Aorta (tissue), 5 donors: ENCODE measurements around the gene DCC. TPM values are rescaled to one million over a fixed set of nuclear protein-coding genes. Genes with fewer than 3 reads are reported as not detected.

Experiments
- ATAC-seq: fragments of 200-7000 bp; cut with Tn5 transposase; one replicate; pipeline ENCODE4 v1.9.1; 2022; ENCODE audit warnings: moderate library complexity; ENCODE audit not compliant: low FRiP score
- DNase-seq, 2 donors: peaks; one replicate each; pipeline ENCODE4 v3.0.0-alpha.2; 2020
- H3K27ac ChIP-seq, 2 donors: one replicate each; pipeline ENCODE4 v1.5.1; 2013; ENCODE audit warnings: low read length in 2 of 2, mild to moderate bottlenecking in 2 of 2, moderate library complexity in 2 of 2, control low read depth in 1 of 2, inconsistent platforms in 1 of 2, low read depth in 1 of 2
- H3K27me3 ChIP-seq, 2 donors: one replicate each; pipeline ENCODE4 v1.6.1; 2013; ENCODE audit warnings: control low read depth in 1 of 2, low read length in 1 of 2, mild to moderate bottlenecking in 1 of 2, moderate library complexity in 1 of 2; ENCODE audit not compliant: insufficient read depth in 2 of 2, control insufficient read depth in 1 of 2
- H3K36me3 ChIP-seq, 2 donors: one replicate each; pipeline ENCODE4 v1.6.1; 2013; ENCODE audit warnings: control low read depth in 1 of 2, low read length in 1 of 2, mild to moderate bottlenecking in 1 of 2; ENCODE audit not compliant: insufficient read depth in 2 of 2, control insufficient read depth in 1 of 2
- H3K4me1 ChIP-seq, 2 donors: one replicate each; pipeline ENCODE4 v1.6.1; 2013; ENCODE audit warnings: low read length in 2 of 2, control low read depth in 1 of 2, mild to moderate bottlenecking in 1 of 2, moderate library complexity in 1 of 2; ENCODE audit not compliant: insufficient read depth in 2 of 2, control insufficient read depth in 1 of 2
- H3K4me3 ChIP-seq, 2 donors: one replicate each; pipeline ENCODE4 v1.5.1; 2013; ENCODE audit warnings: low read length in 2 of 2, control low read depth in 1 of 2, mild to moderate bottlenecking in 1 of 2
- H3K9me3 ChIP-seq: one replicate; pipeline ENCODE4 v1.6.1; 2013; ENCODE audit warnings: mild to moderate bottlenecking, low read length; ENCODE audit not compliant: control insufficient read depth
- WGBS, 2 donors: extraction: QIAGEN DNeasy Blood & Tissue Kit; methylation state at CpG; one replicate each; pipeline ENCODE4 v1.1.7; 2013; 5-methylcytosine and 5-hydroxymethylcytosine counted together
- intact Hi-C, 2 donors: fragments of 100-400 bp; cut with DNase I; formaldehyde crosslinking; loops; one replicate each; pipeline versions ENCODE4 v1.14.2 to v1.15.0; 2022
- polyA plus RNA-seq, 2 donors: library from polyadenylated mRNA; stranded (reverse); fragments of 200-250 nt; gene quantifications; one replicate each; pipeline ENCODE4 v1.2.3, GENCODE V29; 2013
- total RNA-seq, 2 donors: library from RNA; stranded (reverse); fragmentation: NEBNext Ultra II Directional; extraction: Animal tissue kit (Norgen Biotek cat#: 25700); gene quantifications; one replicate each; pipeline ENCODE4 v1.2.1, GENCODE V29; 2021
- donor health status: healthy with polysubstance abuse.
- donor health status: Bipolar disorder and iron deficiency.
- donor health status: DM: no; HTN: no; CAD: no.
- donor health status: DM: no; HTN: no; CAD: no.
- donor health status: DM: yes; HTN: yes; CAD: no.

DCC gene
- total and polyA plus RNA-seq, 4 donors: 0.78 TPM; not detected in 3

DNA sequence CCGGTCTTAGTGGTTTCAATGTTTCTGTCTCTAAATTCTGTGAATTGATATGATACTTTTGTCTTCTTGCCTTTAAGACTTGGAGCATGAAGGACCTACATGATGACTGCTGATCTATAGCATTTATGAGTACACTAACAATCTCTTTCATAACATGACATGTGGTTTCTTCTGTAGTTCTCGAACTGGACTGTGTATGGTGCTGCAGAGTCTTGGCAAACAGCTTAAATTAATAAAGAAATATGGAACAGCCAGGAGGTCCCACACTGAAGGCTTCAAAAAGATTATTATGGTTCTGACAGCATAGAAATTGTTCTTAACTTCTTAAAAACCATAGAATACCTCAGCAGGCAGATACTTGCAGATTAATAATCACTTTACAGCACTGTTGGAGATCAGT lies 145.0 kb downstream of the DCC start:
- WGBS, 2 donors: 62 to 67% methylated on average over 2 of the region's 2 CpGs
- no peaks in the 10 kb centered on the region for H3K9me3 ChIP-seq
- ATAC-seq (no peak), DNase-seq (no peak)
- H3K4me1 ChIP-seq: no peaks in the 10 kb centered on the region
- H3K36me3 ChIP-seq: no peaks in the 10 kb centered on the region
- H3K27ac ChIP-seq: no peak overlapping the region
- no peaks in the 10 kb centered on the region for H3K27me3 ChIP-seq
- intact Hi-C loops: no loop called here
- no peak overlapping the region for H3K4me3 ChIP-seq

DNA sequence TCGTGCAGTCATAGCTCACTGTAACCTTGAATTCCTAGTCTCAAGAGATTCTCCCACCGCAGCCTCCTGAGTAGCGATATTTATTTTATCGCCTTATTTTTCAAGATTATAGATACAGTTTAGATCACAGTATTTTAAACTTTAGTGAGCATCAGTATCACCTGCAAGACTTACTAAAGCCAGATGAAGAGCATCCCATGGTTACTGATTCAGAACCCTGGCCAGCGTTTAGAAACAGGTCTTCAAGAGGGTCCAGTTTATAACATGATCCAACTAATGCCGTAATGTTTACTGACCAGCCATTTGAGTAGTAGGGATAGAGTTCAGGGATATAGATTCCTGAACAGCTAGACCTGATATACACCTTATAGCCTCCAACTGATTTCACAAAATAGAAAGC lies 146.1 kb downstream of the DCC start:
- H3K27ac ChIP-seq: no peak overlapping the region
- ATAC-seq (no peak), DNase-seq (no peak)
- intact Hi-C loops: no loop called here
- no peaks in the 10 kb centered on the region for H3K27me3 ChIP-seq
- no peaks in the 10 kb centered on the region for H3K36me3 ChIP-seq
- H3K9me3 ChIP-seq: no peaks in the 10 kb centered on the region
- WGBS, 2 donors: 83 to 87% methylated on average over 6 of the region's 6 CpGs
- H3K4me3 ChIP-seq: no peak overlapping the region
- no peaks in the 10 kb centered on the region for H3K4me1 ChIP-seq

DNA sequence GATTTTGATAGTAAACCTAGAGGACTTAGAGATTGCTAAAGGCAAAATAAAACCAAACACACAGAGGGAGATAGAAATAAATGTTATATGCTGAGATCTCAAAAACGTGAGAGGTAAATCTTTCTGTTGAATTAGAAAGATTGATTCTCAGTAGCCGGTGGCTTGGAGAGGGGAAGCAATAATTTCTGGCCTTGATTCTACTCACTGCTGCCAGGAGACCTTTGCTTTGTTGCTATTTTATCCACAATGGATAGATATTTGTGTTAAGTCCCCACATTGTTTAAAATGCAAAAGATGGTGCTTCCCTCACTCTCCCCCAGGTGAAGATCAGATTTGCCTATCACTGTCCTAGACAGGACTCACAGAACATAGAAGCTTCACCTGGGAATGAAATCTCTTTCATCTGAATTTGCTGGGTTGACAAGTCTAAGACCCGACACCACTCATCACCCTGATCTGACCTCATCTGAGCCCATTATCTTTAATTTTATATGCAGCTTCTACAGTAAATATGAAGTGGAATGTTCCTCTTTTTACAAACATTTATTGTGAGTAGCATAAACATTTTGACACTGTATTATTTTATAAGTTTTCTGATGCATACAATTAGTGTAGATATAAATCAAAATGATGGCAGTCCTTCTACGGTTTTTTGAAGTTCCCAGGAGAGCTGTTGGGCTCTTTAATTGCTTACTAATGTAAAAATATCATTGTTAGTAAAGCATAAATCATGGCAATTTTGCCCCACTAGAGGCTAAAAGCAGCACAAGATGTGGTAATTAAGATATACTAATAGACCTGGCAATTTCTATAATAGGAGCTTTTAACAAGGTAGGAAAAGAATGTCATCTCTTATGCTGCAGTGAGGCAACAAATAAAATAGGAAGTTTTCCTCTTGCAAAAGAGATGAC lies 149.7 kb downstream of the DCC start:
- Histone ChIP-seq H3K27me3 (peaks cover 0 to 1% of the 10 kb centered on the region in 2 donors), H3K27ac (no peak overlapping the region), H3K4me1 (no peaks in the 10 kb centered on the region), H3K36me3 (no peaks in the 10 kb centered on the region), H3K4me3 (no peak overlapping the region), H3K9me3 (no peaks in the 10 kb centered on the region)
- DNase-seq (no peak), ATAC-seq (no peak)
- WGBS, 2 donors: 29 to 41% methylated on average over 4 of the region's 4 CpGs
- intact Hi-C loops: no loop called here

DNA sequence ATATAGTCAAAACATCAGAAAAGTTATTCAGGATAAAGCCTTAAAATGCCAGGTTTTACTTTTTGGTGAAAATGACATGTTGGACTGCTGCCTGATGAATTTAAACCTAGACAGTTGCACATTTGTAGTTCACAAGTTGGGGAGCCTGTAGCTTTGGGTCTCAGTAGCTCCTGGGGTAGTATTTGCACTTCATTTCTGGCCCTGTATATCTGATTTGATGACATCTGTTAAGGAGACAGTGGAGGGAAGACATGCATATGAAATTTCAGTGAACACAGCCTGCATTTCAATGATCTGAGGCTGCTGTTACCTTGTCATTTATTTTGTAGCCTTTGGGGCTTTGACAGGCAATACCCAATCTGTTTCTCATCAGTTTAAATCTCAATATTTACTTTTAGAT lies 156.4 kb downstream of the DCC start:
- no peak for DNase-seq
- Histone ChIP-seq H3K4me3 (no peak overlapping the region), H3K27ac (no peak overlapping the region), H3K27me3 (peaks cover 0 to 1% of the 10 kb centered on the region in 2 donors), H3K4me1 (no peaks in the 10 kb centered on the region), H3K9me3 (peaks cover 1% of the 10 kb centered on the region), H3K36me3 (no peaks in the 10 kb centered on the region)
- intact Hi-C loops: no loop called here
- no peak for ATAC-seq

DNA sequence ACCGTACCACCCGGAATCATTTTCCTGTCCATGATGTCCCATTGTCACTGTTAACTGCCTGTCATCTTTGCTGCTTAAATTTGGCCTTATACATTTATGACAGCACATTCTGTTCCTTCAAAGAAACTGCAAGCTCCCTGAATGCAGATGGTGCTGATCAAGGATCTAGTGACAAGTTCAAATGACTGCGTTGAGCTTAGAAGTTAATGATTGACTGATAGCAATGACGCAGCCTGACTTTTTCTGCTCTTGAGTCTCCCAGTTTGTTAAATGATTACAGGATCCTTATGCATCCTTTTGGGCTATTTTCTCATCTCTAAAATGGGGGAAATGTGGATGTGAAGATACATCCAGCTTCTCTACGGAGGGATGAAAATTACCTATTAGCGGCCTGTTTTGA lies 159.0 kb downstream of the DCC start:
- H3K36me3 ChIP-seq: no peaks in the 10 kb centered on the region
- ATAC-seq: no peak
- 63 to 65% methylated on average over 6 of the region's 6 CpGs for WGBS, 2 donors
- intact Hi-C loops: no loop called here
- H3K4me3 ChIP-seq: no peak overlapping the region
- no peak for DNase-seq
- peaks cover 1% of the 10 kb centered on the region for H3K9me3 ChIP-seq
- no peak overlapping the region for H3K27ac ChIP-seq
- no peaks in the 10 kb centered on the region for H3K4me1 ChIP-seq
- peaks cover 0 to 1% of the 10 kb centered on the region in 2 donors for H3K27me3 ChIP-seq

DNA sequence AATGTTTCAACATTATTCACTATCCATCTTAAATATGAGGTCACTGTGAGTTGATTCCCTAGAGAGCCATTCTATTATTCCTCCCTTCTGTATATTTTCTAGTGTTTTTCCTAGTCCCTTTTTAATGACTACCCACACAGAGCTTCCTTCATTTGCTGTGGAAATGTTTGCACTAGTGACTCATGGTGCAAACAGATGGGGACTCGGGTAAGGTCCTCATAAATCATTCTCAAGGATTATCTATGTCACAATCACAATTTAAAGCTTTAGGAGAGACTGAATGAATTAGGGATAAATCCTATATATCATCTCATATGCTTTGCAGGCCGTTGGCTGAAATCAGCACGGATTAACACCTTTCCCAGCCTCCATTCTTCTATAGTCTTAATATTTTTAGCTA lies 159.6 kb downstream of the DCC start:
- Histone ChIP-seq H3K4me1 (no peaks in the 10 kb centered on the region), H3K36me3 (no peaks in the 10 kb centered on the region), H3K9me3 (peaks cover 1% of the 10 kb centered on the region), H3K4me3 (no peak overlapping the region), H3K27me3 (peaks cover 0 to 1% of the 10 kb centered on the region in 2 donors), H3K27ac (no peak overlapping the region)
- intact Hi-C loops: no loop called here
- WGBS, 2 donors: 4 to 25% methylated on average over 3 of the region's 3 CpGs
- no peak for ATAC-seq
- no peak for DNase-seq

DNA sequence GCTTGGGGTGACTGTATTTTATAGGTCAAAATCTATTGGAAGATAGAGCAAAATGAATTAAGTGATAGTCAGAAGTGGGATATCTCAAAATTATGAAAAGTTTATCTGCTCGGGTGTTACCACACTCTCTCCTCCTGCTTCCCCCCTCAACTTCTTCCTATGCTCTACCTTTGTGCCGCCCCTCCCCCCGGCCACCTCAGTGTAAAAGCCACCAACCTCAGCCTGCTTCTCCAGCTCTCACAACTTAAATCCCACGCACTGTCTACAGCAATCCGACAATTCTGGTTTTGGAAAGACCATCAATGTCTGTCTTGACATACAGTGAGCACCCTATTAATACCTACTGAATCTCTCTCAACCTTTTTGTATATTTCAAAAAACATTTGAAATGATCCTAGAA lies 164.6 kb downstream of the DCC start:
- no peaks in the 10 kb centered on the region for H3K36me3 ChIP-seq
- H3K9me3 ChIP-seq: no peaks in the 10 kb centered on the region
- ATAC-seq (no peak), DNase-seq (no peak)
- H3K4me3 ChIP-seq: no peak overlapping the region
- no peak overlapping the region for H3K27ac ChIP-seq
- 74 to 76% methylated on average over 5 of the region's 5 CpGs for WGBS, 2 donors
- no peaks in the 10 kb centered on the region for H3K4me1 ChIP-seq
- peaks cover 0 to 1% of the 10 kb centered on the region in 2 donors for H3K27me3 ChIP-seq
- intact Hi-C loops: no loop called here

DNA sequence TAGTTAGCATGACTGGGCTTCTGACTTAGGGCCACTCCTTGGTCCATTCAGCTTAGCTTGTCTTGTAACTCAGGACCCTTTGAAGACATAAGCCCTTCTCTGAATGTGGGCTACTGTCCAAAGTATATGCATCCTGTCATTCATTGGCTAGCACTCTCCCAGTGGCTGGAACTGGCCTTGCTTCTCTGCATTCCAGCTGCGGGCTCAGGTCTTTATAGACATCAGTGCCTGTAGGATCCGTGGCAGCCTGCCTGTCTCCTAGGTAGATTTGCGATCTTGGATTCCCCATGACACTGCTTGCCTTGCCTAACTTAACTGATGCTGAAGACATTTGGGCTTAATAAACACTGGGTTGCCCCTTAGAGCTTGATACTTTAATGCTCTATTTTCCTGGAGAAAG lies 170.1 kb downstream of the DCC start:
- H3K36me3 ChIP-seq: no peaks in the 10 kb centered on the region
- no peaks in the 10 kb centered on the region for H3K9me3 ChIP-seq
- intact Hi-C loops: no loop called here
- H3K27me3 ChIP-seq: no peaks in the 10 kb centered on the region
- ATAC-seq: no peak
- H3K27ac ChIP-seq: no peak overlapping the region
- no peak overlapping the region for H3K4me3 ChIP-seq
- no peak for DNase-seq
- 57 to 62% methylated on average over 3 of the region's 3 CpGs for WGBS, 2 donors
- H3K4me1 ChIP-seq: no peaks in the 10 kb centered on the region

DNA sequence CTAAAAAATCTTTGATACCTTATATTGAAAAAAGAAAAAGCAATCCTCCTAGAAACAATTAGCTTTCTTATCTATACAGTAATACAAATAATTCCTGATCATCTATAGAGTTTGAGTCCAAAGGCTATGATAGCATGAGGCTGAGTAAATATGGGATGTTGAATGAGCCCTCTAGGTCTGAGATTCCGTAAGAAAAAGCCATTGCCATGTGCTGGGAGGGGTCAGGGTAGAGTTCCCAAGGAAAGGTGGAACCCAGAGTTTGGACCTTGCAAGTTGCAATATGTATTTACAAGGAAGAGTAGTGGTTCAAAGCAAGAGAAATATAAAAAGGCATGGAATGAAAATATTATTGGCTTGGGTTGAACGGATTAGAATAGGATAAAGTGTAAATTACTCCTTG lies 178.1 kb downstream of the DCC start:
- Histone ChIP-seq H3K4me1 (no peaks in the 10 kb centered on the region), H3K36me3 (no peaks in the 10 kb centered on the region), H3K4me3 (no peak overlapping the region), H3K27ac (no peak overlapping the region), H3K9me3 (no peaks in the 10 kb centered on the region), H3K27me3 (no peaks in the 10 kb centered on the region)
- WGBS, 2 donors: 67 to 71% methylated on average over 2 of the region's 2 CpGs
- intact Hi-C loops: no loop called here
- ATAC-seq (no peak), DNase-seq (no peak)
